Endometrial microvascular endothelial cells (primary cell): ENCODE results near the gene HPS4. TPM values are rescaled to one million over a fixed set of nuclear protein-coding genes. Genes with fewer than 3 reads are reported as not detected.

ENCODE experiments used
- total RNA-seq: library from RNA; depleted of rRNA; stranded (reverse); fragments of >200 nt; gene quantifications from one replicate; pipeline ENCODE4 v1.2.3, GENCODE V29; 2015; ENCODE audit errors: inconsistent ontology term

The HPS4 gene
- total RNA-seq, 1 donor from 2014 or later, result 21.5 TPM

Other genes starting within 250 kb of the HPS4 start
- gene ASPHD2, start 54.5 kb downstream of the HPS4 start, total RNA-seq, result 1.1 TPM
- gene SRRD, start 94 bp upstream of the HPS4 start, total RNA-seq, result 48.1 TPM
- 25.4 TPM for gene TFIP11, start 28.7 kb upstream of the HPS4 start, total RNA-seq
- 55.7 TPM for gene TPST2, start 106.3 kb upstream of the HPS4 start, total RNA-seq
- not detected for gene CRYBB1, start 134.2 kb upstream of the HPS4 start, total RNA-seq
- not detected for gene CRYBA4, start 138.2 kb upstream of the HPS4 start, total RNA-seq
- not detected for gene MIAT, start 173.8 kb upstream of the HPS4 start, total RNA-seq